ENCODE measurements around the gene SPTAN1.
A peak's percentile ranks its signal among the peaks of the same experiment; 100 is the strongest.
"Not testable (repeated sequence)": the region's sequence is repeated elsewhere in the genome, so short reads cannot be mapped to it uniquely, and the experiment has no call there.

Gene SPTAN1

GRCh38 chr9:128642675-128643245 is 90.4 kb downstream of the SPTAN1 start:
- no peak for DNase-seq (ENCODE audit: low read depth, low spot score)
- H3K4me3 ChIP-seq (ENCODE audit: low read length), result no peak overlapping the region

DNA sequence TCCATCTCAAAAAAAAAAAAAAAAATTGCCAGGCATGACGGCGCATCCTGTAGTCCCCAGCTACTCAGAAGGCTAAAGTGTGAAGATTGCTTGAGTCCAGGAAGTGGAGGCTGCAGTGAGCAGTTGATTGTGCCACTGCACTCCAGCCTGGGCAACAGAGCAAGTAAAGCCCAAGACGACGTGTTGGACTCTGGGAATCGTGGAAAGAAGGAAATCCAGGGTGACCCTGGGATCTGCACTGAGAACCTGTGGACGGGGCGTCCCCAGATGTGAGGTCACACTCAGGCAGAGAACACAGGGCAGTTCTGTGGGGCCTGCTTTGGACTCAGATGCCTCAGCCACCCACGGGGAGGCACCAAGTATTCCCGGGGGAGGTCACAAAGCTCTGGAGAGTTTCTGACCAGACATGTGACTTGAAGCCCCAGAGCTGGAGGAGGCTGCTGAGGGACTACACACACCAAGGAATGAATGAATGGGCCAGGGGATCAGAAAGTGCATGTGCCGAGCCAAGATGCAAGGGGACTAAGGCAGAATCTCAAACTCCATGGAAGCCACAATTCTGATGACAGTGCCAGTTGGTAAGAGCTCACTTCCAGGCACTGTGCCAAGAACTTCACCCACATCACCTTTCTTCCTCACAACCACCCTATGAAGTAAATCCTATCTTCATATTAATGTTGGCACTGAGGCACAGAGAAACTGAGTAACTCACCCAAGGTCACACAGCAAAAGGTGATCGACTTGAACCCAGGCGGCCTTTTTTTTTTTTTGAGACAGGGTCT is 91.3 kb downstream of the SPTAN1 start:
- DNase-seq (ENCODE audit: low read depth, low spot score), result peak; percentile 45
- H3K4me3 ChIP-seq (ENCODE audit: low read length), result no peak overlapping the region

DNA sequence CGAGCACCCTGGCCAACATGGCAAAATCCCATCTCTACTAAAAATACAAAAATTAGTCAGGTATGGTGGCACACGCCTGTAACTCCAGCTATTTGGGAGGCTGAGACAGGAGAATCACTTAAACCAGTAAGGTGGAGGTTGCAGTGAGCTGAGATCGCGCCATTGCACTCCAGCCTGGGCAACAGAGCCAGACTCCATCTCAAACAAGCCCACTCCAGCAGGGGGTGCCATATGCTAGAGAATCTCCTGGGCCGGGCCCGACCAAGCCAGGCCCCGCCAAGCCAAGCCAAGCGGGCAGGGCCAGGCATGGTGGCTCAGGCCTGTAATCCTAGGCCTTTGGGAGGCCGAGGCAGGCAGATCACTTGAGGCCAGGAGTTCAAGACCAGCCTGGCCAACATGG is 95.8 kb downstream of the SPTAN1 start:
- H3K4me3 ChIP-seq (ENCODE audit: low read length); DNase-seq (ENCODE audit: low read depth, low spot score): not testable (repeated sequence)

GRCh38 chr9:128651798-128652197 is 99.4 kb downstream of the SPTAN1 start:
- no peak overlapping the region for H3K4me3 ChIP-seq (ENCODE audit: low read length)
- no peak for DNase-seq (ENCODE audit: low read depth, low spot score)

DNA sequence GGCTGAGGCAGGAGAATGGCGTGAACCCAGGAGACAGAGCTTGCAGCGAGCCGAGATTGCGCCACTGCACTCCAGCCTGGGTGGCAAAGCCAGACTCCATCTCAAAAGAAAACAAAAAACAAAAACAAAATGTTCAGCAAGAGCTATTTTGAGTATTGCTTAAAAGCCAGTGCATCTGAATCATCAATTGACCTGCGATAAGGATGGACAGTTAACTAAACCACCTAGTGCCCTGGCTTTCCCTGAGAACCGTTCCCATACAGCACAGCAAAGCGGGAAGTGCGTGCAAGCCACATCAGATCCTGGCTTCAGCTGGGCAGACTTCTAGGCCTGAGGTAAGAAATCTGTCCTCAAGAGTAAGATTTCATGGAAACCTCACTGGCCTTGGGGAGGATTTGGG is 101.5 kb downstream of the SPTAN1 start:
- H3K4me3 ChIP-seq (ENCODE audit: low read length), result no peak overlapping the region
- no peak for DNase-seq (ENCODE audit: low read depth, low spot score)

GRCh38 chr9:128654481-128654880 is 102.1 kb downstream of the SPTAN1 start:
- no peak overlapping the region for H3K4me3 ChIP-seq (ENCODE audit: low read length)
- DNase-seq (ENCODE audit: low read depth, low spot score), result no peak

- peak within 1 kb of the TSS; percentile 85 for H3K4me3 ChIP-seq (ENCODE audit: low read length)
- DNase-seq (ENCODE audit: low read depth, low spot score), result peak; percentile 90
Observed at GRCh38 chr9:128656416-128657343, 104.3 kb downstream of the SPTAN1 start, which contains the start of gene DYNC2I2. TSS of gene DYNC2I2 (minus strand) at chr9:128656847. CDS start at chr9:128656726, 121 bp downstream.

DNA sequence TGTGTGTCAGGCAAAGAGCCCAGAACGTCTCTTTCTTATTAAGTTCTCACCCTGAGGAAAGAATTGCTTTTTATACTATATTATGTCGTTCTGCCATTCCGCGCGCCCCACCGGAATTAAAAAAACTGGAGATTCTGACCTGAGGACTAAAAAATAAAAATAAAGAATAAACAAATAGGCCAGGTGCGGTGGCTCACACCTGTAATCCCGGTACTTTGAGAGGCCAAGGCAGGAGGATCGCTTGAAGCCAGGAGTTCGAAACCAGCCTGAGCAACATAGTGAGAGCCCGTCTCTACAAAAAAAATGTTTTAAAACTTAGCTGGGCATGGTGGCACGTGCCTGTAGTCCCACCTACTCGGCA is 104.9 kb downstream of the SPTAN1 start:
- H3K4me3 ChIP-seq (ENCODE audit: low read length), result peak overlapping the region; percentile 85
- DNase-seq (ENCODE audit: low read depth, low spot score), result no peak

DNA sequence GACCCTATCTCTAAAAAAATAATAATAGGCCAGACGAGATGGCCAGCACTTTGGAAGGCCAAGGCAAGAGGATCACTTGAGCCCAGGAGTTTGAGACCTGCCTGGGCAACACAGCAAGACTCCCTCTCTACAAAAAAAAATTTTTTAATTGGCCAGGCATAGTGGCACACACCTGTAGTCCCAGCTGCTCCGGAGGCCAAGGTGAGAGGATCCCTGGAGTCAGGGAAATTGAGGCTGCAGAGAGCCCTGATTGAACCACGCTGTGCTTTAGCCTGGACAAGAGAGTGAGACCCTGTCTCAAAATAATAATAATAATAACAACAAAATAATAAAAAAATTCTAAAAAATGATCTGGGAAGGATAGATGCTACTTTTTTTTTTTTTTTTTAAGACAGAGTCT is 105.4 kb downstream of the SPTAN1 start:
- DNase-seq (ENCODE audit: low read depth, low spot score), result no peak
- no peak overlapping the region for H3K4me3 ChIP-seq (ENCODE audit: low read length)

GRCh38 chr9:128666481-128666941 is 114.1 kb downstream of the SPTAN1 start:
- not testable (repeated sequence) for H3K4me3 ChIP-seq (ENCODE audit: low read length); DNase-seq (ENCODE audit: low read depth, low spot score)

DNA sequence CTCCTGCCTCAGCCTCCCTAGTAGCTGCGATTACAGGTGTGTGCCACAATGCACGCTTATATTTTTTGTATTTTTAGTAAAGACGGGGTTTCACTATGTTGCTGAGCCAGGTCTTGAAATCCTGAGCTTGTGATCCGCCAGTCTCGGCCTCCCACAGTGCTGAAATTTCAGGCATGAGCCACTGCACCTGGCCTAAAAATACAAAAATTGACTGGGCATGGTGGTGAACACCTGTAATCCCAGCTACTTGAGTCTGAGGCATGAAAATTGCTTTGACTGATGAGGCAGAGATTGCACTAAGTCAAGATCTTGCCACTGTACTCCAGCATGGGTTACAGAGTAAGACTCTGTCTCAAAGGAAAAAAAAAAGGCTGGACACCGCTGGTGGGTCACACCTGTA is 117.4 kb downstream of the SPTAN1 start:
- no peak overlapping the region for H3K4me3 ChIP-seq (ENCODE audit: low read length)
- DNase-seq (ENCODE audit: low read depth, low spot score), result no peak

DNA sequence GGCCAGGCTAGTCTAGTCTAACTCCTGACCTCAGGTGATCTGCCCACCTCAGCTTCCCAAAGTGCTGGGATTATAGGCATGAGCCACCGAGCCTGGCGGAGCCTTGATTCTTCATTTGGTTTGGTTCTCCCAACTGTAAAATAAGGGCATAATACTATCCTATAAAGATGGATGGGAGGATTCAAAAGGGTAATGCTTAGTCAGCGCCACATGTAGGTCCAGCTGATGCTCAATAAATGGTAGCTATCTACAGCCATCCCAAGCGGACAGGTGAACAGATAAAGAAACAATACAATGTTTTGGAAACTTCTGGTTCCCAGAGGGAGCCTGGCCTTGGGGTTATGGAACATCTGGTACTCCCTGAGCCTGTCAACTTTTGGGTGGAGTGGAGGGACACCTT is 123.0 kb downstream of the SPTAN1 start:
- no peak for DNase-seq (ENCODE audit: low read depth, low spot score)

GRCh38 chr9:128677794-128678193 is 125.4 kb downstream of the SPTAN1 start:
- no peak overlapping the region for H3K4me3 ChIP-seq (ENCODE audit: low read length)
- no peak for DNase-seq (ENCODE audit: low read depth, low spot score)

More for the DNA sequence above, 123.0 kb downstream of the SPTAN1 start:
- no peak overlapping the region for H3K4me3 ChIP-seq (ENCODE audit: low read length)
